Fibroblast of skin of back (primary cell): ENCODE measurements around the gene MIOS.

Experiments used
- DNase-seq: peaks from one replicate; pipeline ENCODE4 v3.0.0-alpha.2; 2013

The MIOS gene

DNA sequence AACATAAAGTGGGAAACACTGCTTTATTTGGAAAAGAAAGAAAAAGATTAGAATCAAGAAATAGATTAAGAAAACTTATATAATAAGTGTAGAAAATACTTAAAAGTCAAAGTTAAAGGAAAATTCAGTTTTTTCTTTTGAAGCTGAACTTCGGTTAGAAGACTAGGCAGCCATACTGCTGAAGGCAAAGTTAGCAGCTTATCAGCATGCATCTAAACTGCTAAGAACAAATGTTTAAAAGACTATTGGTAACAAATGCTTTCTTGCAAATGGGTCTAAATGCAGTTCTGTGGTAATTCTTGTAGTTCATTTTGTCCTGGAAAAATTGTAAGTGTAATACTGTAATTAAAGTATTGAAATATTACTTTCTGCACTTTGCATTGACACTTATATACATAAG, 18.0 kb downstream of the MIOS start:
- DNase-seq, result no peak

DNA sequence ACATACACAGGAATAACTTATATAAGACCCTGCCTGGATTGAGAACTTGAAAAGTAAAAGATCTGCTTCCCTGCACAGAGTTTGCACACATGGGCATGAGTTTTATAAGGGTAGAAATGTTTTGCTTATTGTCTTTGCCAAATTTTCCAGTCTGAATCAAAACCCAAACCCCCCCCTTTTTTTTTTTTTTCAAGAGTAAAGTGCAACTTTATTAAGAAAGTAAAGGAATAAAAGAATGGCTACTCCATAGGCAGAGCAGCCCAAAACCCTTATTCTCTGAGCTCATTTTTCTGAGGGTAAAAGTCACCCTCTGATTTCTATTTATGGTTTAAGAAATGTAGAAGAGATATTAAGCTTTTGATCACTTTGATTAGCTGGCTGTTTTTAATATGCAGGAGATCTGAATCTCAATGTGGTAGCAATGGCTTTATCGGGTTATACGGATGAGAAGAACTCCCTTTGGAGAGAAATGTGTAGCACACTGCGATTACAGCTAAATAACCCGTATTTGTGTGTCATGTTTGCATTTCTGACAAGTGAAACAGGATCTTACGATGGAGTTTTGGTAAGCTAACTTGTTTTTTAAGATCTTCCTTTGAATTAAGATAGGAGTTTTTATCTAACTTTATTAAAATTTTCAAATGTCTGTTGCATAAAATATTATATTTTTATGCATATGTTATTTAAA, 18.7 kb downstream of the MIOS start:
- no peak for DNase-seq

DNA sequence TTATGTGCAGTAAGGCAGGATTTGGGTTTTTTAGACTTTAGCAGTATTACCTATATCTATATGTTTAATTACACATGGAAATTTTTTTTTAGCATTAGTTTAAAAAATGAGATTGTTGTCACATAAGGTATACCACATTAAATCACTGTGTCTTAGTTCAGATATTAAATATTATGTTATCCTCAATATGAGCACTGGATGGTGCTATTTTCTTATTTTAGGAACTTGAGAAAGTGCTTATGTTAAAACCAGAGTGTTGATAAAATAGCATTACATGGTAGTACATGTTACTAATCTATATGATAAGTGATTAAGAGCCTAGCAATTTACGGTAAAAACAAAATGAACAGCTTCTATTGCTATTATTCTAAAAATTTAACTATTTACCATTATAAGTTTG, 28.8 kb downstream of the MIOS start:
- DNase-seq, result peak; percentile 21

DNA sequence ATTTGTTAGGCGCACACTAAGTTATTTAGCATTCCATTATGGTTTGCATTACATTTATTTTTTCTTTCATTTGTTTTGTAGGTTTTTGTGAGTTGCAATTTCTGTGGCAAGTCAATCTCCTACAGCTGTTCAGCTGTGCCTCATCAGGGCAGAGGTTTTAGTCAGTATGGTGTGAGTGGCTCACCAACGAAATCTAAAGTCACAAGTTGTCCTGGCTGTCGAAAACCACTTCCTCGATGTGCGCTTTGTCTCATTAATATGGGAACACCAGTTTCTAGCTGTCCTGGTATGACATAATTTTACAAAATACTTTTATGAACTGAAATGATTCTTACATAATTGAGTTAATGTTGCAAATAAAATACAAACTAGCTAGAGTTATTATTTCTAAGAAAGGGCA, 29.5 kb downstream of the MIOS start:
- no peak for DNase-seq

DNA sequence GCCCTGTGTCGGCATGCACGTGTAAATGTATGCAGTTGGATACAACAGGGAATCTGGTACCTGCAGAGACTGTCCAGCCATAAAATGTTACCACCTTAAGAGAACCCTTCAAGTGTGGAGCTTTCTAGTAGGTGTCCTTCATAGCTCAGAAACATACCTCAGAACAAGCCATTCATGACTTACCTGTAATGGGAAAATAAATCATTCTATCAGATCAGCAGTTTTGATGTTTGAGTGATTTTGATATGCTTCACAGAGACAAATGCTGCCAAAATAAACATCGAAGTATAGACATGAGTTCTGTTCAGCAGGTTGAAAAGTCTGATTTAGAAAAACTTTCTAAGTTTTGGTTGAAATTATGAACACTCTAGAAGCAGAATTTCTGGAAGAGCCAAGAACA, 40.3 kb downstream of the MIOS start:
- DNase-seq, result no peak

- no peak for DNase-seq
Measured at GRCh38 chr7:7609330-7609729, 42.6 kb downstream of the MIOS start.

DNA sequence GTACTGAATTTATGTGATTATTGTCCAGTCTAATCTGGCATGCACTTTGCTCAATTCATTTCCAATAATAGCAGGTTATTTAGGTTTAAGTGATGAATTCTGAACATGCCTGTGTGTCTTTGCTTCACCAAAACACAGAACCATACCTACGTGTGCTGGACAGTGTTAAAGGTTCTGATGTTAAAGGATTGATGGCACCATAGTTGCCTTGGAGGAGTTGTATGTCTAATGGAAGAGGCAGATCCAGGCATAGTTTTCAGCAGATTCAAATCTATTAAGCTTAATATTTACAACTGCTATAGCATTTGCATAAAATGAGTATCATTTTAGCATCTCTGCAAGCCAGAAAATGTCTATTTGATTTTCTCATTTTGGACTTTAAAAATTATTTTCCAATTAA, 45.8 kb downstream of the MIOS start:
- DNase-seq, result no peak

DNA sequence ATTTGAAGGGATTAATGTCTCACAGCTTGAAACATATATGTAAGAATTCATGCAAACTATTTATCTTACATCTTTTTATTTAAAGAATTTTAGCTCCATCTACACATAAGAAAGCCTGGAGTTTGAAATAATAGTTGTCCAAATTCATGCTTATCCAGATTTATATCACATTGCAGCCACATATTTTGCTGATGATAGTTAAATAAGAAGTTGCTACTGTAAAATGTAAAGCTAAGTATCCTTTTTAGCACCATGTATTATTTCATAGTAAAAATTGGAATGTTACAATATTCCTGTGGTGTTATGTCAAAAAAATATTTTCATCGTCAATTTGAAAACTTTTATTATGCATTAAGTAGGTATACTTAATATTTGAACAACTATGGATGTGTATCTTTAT, 46.5 kb downstream of the MIOS start:
- no peak for DNase-seq

DNA sequence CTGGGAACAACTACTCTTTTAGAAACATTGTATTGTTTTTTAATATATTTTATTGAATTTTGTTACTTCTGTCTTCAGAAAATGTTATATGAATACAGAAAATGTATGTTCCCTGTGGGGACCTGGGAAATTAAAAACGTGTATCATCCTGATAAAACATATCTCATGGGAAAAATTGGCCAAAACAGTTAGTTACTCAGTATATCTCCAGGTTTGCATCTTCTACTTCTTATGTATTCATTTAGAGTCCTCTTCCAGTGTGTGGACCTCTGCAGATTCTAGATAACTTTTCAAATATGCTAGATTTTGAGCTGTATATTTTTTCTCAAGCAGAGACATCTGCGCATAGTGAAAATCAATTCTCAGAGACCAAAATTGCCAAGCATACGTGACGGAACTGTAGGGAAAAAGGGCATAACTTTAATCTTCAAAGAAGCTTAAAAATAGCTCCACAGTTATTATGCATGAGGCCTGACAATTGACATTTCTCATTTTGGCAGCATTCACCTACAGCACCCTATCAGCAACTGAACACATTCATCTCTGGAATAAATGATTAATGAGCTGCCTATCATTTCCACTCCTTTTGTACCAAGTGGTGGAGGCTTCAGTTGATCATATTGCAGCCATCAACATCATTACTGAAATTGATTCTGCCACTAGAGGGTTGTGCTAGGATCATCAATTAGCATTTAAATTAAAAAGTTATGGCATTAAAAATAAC, 47.5 kb downstream of the MIOS start:
- no peak for DNase-seq

GRCh38 chr7:7617550-7617949, 50.9 kb downstream of the MIOS start:
- DNase-seq, result no peak

GRCh38 chr7:7618410-7618809, 51.7 kb downstream of the MIOS start:
- DNase-seq, result no peak

DNA sequence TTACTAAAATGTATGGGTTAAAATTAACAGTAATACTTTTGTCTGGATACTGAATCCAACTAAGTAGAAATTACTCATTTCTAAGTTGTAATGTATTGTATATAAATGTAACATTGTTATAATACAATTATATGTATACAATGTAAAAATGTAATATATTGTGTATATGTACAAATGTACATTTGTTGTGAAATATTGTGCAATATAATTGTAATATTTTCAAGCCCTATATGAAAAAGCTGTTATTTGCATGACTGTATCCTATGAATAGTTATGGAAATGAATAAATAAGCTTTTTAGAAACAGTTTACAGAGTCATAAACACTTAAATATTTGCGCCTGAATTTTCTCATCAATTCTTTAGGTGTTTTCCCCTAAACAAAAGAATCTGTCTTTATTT, 53.6 kb downstream of the MIOS start:
- no peak for DNase-seq

DNA sequence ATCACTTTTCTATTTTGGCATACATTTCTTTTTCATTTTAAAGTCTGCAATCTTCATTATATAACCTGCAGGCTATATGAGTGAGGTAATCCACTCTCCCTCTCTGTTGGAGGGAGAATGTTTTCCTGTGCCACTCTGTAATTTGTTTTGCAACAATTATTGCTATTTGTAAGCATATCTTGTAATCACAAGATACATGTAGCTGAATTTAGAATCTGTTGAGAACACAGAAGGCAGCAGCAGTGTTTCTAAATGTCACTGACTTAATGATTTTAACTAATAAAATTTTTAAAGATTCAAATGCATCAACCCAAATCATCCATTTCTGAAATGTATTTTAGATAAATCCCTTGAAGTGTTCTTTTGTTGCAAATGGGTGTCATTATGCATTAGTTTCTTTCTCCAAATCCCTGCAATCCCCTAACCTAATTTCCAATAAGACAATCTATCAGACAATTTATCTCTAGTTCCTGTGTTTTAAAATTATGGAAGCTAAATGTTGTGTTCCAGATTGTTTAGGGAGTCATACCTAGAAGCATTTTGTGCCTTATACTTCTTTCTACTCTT, 54.0 kb downstream of the MIOS start:
- no peak for DNase-seq

- no peak for DNase-seq
Measured at GRCh38 chr7:7628476-7628875, 61.8 kb downstream of the MIOS start.

GRCh38 chr7:7630626-7631329, 64.1 kb downstream of the MIOS start:
- no peak for DNase-seq

GRCh38 chr7:7639421-7639820, 72.7 kb downstream of the MIOS start:
- no peak for DNase-seq

- no peak for DNase-seq
Measured at GRCh38 chr7:7639847-7640220, 73.2 kb downstream of the MIOS start.

- DNase-seq, result peak; percentile 99
Measured at GRCh38 chr7:7640221-7641128, 73.8 kb downstream of the MIOS start, which contains the start of gene UMAD1. TSS of gene UMAD1 (plus strand) at chr7:7640752. CDS start at chr7:7673372, 32,620 bp downstream.

GRCh38 chr7:7641129-7641663, 74.5 kb downstream of the MIOS start:
- DNase-seq, result no peak

- DNase-seq, result no peak
Measured at GRCh38 chr7:7642081-7642480, 75.4 kb downstream of the MIOS start.

- DNase-seq, result no peak
Measured at GRCh38 chr7:7647495-7648036, 80.9 kb downstream of the MIOS start.
